GM23338 (cell line): ENCODE measurements around the gene CNDP2. TPM values are rescaled to one million over a fixed set of nuclear protein-coding genes. Genes with fewer than 3 reads are reported as not detected.

Experiments
- ATAC-seq: fragments of 200-7000 bp; cut with Tn5 transposase; 3 replicates; pipeline ENCODE4 v1.9.1; 2020
- DNase-seq: peaks from one replicate; pipeline ENCODE4 v3.0.0-alpha.2; 2015; ENCODE audit warnings: low spot score
- H2AFZ ChIP-seq: fragments of 200-600 bp; sonication (generic); 2 replicates; pipeline ENCODE4 v1.8.0; 2016; ENCODE audit warnings: antibody characterized with exemption, mild to moderate bottlenecking, moderate library complexity
- H3F3A ChIP-seq: fragments of 200-600 bp; sonication (generic); replicated peaks from 2 replicates; pipeline ENCODE4 v1.8.0; 2017; ENCODE audit warnings: antibody characterized with exemption, mixed run types, low read depth
- H3K27ac ChIP-seq: fragments of 200-600 bp; sonication (generic); 2 replicates; pipeline ENCODE4 v1.6.1; 2016; ENCODE audit warnings: low read depth
- H3K27me3 ChIP-seq: fragments of 200-600 bp; sonication (generic); 2 replicates; pipeline ENCODE4 v1.8.0; 2016; ENCODE audit warnings: mild to moderate bottlenecking, mixed run types, moderate library complexity; ENCODE audit not compliant: insufficient read depth
- H3K36me3 ChIP-seq: fragments of 200-600 bp; sonication (generic); 2 replicates; pipeline ENCODE4 v1.8.0; 2016; ENCODE audit warnings: mild to moderate bottlenecking; ENCODE audit not compliant: insufficient read depth
- H3K4me1 ChIP-seq: fragments of 200-600 bp; sonication (generic); 2 replicates; pipeline ENCODE4 v1.8.0; 2016; ENCODE audit warnings: mild to moderate bottlenecking, moderate library complexity; ENCODE audit not compliant: insufficient read depth
- H3K4me2 ChIP-seq: fragments of 200-600 bp; sonication (generic); 2 replicates; pipeline ENCODE4 v1.7.1; 2017; ENCODE audit warnings: mixed run types
- H3K4me3 ChIP-seq: fragments of 200-600 bp; sonication (generic); 2 replicates; pipeline ENCODE4 v1.6.1; 2016; ENCODE audit warnings: mixed run types
- H3K79me2 ChIP-seq: fragments of 200-600 bp; sonication (generic); replicated peaks from 2 replicates; pipeline ENCODE4 v1.8.0; 2017; ENCODE audit warnings: mild to moderate bottlenecking; ENCODE audit not compliant: insufficient read depth
- H3K9me2 ChIP-seq: fragments of 200-600 bp; sonication (generic); 2 replicates; pipeline ENCODE4 v1.8.0; 2017; ENCODE audit not compliant: insufficient read depth
- H4K20me1 ChIP-seq: fragments of 200-600 bp; sonication (generic); replicated peaks from 2 replicates; pipeline ENCODE4 v1.8.0; 2017; ENCODE audit warnings: mild to moderate bottlenecking; ENCODE audit not compliant: insufficient read depth
- H3K27ac Mint-ChIP-seq: 2 replicates; pipeline ENCODE4 v1.8.0; 2020; ENCODE audit warnings: inconsistent platforms, mild to moderate bottlenecking, moderate library complexity, mixed read lengths
- H3K27me3 Mint-ChIP-seq: 3 replicates; pipeline ENCODE4 v1.8.0; 2022; ENCODE audit warnings: low read depth, mild to moderate bottlenecking, moderate library complexity, mixed read lengths, inconsistent platforms; ENCODE audit not compliant: insufficient read depth, poor library complexity
- H3K36me3 Mint-ChIP-seq: 3 replicates; pipeline ENCODE4 v1.8.0; 2021; ENCODE audit warnings: low read depth, mild to moderate bottlenecking, inconsistent platforms, moderate library complexity, mixed read lengths
- H3K4me1 Mint-ChIP-seq: 3 replicates; pipeline ENCODE4 v1.8.0; 2020; ENCODE audit warnings: mild to moderate bottlenecking, inconsistent platforms, mixed read lengths
- H3K4me3 Mint-ChIP-seq: 3 replicates; pipeline ENCODE4 v1.8.0; 2021; ENCODE audit warnings: moderate library complexity, mild to moderate bottlenecking, inconsistent platforms, mixed read lengths
- H3K9me3 Mint-ChIP-seq: 3 replicates; pipeline ENCODE4 v1.8.0; 2020; ENCODE audit warnings: moderate library complexity, mild to moderate bottlenecking, inconsistent platforms, mixed read lengths
- CREB1 ChIP-seq: fragments of 250-450 bp; sonication (Bioruptor Pico); IDR thresholded peaks from 2 replicates; pipeline ENCODE4 v1.5.0; 2020; ENCODE audit warnings: low read depth, mild to moderate bottlenecking, moderate library complexity
- EZH2 ChIP-seq: fragments of 200-600 bp; sonication (generic); IDR thresholded peaks from one replicate; pipeline ENCODE4 v1.8.0; 2017; ENCODE audit warnings: antibody characterized with exemption, mild to moderate bottlenecking, low read depth; ENCODE audit not compliant: unreplicated experiment
- EZH2phosphoT487 ChIP-seq: fragments of 200-600 bp; sonication (generic); IDR thresholded peaks from one replicate; pipeline ENCODE4 v1.8.1; 2018; ENCODE audit warnings: antibody characterized with exemption; ENCODE audit not compliant: unreplicated experiment
- JUNB ChIP-seq: IDR thresholded peaks from one replicate; pipeline ENCODE4 v1.6.1; 2016; ENCODE audit warnings: antibody characterized with exemption; ENCODE audit not compliant: unreplicated experiment
- NANOG ChIP-seq: IDR thresholded peaks from 2 replicates; pipeline ENCODE4 v1.6.1; 2016; ENCODE audit warnings: antibody characterized with exemption, borderline replicate concordance
- POLR2AphosphoS5 ChIP-seq: IDR thresholded peaks from 2 replicates; pipeline ENCODE4 v1.6.1; 2016; ENCODE audit warnings: antibody characterized with exemption, low read depth
- STAT1 ChIP-seq: IDR thresholded peaks from one replicate; pipeline ENCODE4 v1.6.1; 2016; ENCODE audit warnings: antibody characterized with exemption; ENCODE audit not compliant: unreplicated experiment
- ZNF114 ChIP-seq: fragments of 250-450 bp; sonication (Bioruptor Pico); IDR thresholded peaks from 2 replicates; pipeline ENCODE4 v1.5.0; 2020; ENCODE audit warnings: mild to moderate bottlenecking, moderate library complexity
- ZNF331 ChIP-seq: fragments of 250-450 bp; sonication (Bioruptor Pico); IDR thresholded peaks from 2 replicates; pipeline ENCODE4 v1.5.0; 2020; ENCODE audit warnings: low read depth, mild to moderate bottlenecking, moderate library complexity
- polyA plus RNA-seq: library from polyadenylated mRNA; unstranded; fragments of >200 nt; fragmentation: Nextera tagmentation; extraction: Ambion mirVana; gene quantifications from 2 replicates; pipeline ENCODE4 v1.2.1, GENCODE V29; 2016
- total RNA-seq: library from RNA; depleted of rRNA; stranded (reverse); fragments of >200 nt; shearing (Covaris generic); gene quantifications from 2 replicates; pipeline ENCODE4 v1.2.3, GENCODE V29; 2014
- TF ChIP-seq, protein P1 (sequence below), 2 experiments: fragments of 200-600 bp in 1 of 2; sonication (generic) in 1 of 2; conservative IDR thresholded peaks; 2 replicates each; pipeline versions ENCODE4 v1.5.1 to v1.6.1; 2016 to 2017; ENCODE audit warnings: antibody characterized with exemption in 2 of 2, low read depth in 2 of 2, mild to moderate bottlenecking in 2 of 2, moderate library complexity in 1 of 2
- TF ChIP-seq, protein P2 (sequence below): IDR thresholded peaks from 2 replicates; pipeline ENCODE4 v1.6.1; 2016; ENCODE audit warnings: antibody characterized with exemption
- TF ChIP-seq, protein P3 (sequence below): IDR thresholded peaks from one replicate; pipeline ENCODE4 v1.6.1; 2018; ENCODE audit warnings: antibody characterized with exemption; ENCODE audit not compliant: unreplicated experiment
- TF ChIP-seq, protein P4 (sequence below): fragments of 250-450 bp; sonication (Bioruptor Pico); IDR thresholded peaks from 2 replicates; pipeline ENCODE4 v1.5.0; 2020; ENCODE audit warnings: mild to moderate bottlenecking, moderate library complexity

Gene CNDP2
- total and polyA plus RNA-seq, 2 experiments from 2014 or later, result 116 to 175 TPM

DNA sequence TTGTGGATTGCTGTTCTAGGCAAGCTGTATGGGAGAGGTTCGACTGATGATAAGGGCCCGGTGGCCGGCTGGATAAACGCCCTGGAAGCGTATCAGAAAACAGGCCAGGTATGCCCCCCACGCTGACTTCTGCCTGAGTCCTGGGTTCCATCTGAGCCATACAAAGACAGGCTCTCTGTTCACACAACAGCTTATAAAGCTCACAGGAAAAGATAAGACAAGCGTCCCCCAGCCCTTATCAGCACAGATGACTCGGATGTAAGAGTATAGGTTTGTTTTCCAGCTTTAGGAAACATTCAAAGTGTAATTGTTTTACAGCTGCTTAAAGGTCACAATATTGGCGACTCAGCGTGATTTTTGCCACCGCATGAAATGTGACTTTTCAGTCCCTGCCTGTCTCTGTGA, 12.7 kb downstream of the CNDP2 start:
- H3K27me3 Mint-ChIP-seq, result peaks cover 2% of the 10 kb centered on the region
- Histone ChIP-seq H4K20me1 (peaks cover 14% of the 10 kb centered on the region), H3F3A (no peaks in the 10 kb centered on the region), H3K27me3 (no peaks in the 10 kb centered on the region), H3K79me2 (peaks cover 9% of the 10 kb centered on the region; the same call in 1 of the 2 replicates), H3K36me3 (peaks cover 39% of the 10 kb centered on the region), H3K27ac (no peak overlapping the region), H3K4me1 (no peaks in the 10 kb centered on the region; the same call in 1 of the 2 replicates), H3K4me3 (no peak overlapping the region), H3K9me2 (no peaks in the 10 kb centered on the region), H3K4me2 (no peak overlapping the region), H2AFZ (no peak overlapping the region)
- TF ChIP-seq JUNB (no peak), ZNF331 (no peak), EZH2phosphoT487 (no peak), NANOG (no peak), POLR2AphosphoS5 (no peak), EZH2 (no peak), CREB1 (CRISPR knock-in tag) (no peak), ZNF114 (CRISPR knock-in tag) (no peak), STAT1 (no peak)
- TF ChIP-seq, protein P1, sequence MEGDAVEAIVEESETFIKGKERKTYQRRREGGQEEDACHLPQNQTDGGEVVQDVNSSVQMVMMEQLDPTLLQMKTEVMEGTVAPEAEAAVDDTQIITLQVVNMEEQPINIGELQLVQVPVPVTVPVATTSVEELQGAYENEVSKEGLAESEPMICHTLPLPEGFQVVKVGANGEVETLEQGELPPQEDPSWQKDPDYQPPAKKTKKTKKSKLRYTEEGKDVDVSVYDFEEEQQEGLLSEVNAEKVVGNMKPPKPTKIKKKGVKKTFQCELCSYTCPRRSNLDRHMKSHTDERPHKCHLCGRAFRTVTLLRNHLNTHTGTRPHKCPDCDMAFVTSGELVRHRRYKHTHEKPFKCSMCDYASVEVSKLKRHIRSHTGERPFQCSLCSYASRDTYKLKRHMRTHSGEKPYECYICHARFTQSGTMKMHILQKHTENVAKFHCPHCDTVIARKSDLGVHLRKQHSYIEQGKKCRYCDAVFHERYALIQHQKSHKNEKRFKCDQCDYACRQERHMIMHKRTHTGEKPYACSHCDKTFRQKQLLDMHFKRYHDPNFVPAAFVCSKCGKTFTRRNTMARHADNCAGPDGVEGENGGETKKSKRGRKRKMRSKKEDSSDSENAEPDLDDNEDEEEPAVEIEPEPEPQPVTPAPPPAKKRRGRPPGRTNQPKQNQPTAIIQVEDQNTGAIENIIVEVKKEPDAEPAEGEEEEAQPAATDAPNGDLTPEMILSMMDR (conservative IDR thresholded peaks at IDR 0.05; ENCODE audit: low read depth in 2 of 2), result no peak
- TF ChIP-seq, protein P2, sequence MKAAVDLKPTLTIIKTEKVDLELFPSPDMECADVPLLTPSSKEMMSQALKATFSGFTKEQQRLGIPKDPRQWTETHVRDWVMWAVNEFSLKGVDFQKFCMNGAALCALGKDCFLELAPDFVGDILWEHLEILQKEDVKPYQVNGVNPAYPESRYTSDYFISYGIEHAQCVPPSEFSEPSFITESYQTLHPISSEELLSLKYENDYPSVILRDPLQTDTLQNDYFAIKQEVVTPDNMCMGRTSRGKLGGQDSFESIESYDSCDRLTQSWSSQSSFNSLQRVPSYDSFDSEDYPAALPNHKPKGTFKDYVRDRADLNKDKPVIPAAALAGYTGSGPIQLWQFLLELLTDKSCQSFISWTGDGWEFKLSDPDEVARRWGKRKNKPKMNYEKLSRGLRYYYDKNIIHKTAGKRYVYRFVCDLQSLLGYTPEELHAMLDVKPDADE, result no peak
- TF ChIP-seq, protein P3, sequence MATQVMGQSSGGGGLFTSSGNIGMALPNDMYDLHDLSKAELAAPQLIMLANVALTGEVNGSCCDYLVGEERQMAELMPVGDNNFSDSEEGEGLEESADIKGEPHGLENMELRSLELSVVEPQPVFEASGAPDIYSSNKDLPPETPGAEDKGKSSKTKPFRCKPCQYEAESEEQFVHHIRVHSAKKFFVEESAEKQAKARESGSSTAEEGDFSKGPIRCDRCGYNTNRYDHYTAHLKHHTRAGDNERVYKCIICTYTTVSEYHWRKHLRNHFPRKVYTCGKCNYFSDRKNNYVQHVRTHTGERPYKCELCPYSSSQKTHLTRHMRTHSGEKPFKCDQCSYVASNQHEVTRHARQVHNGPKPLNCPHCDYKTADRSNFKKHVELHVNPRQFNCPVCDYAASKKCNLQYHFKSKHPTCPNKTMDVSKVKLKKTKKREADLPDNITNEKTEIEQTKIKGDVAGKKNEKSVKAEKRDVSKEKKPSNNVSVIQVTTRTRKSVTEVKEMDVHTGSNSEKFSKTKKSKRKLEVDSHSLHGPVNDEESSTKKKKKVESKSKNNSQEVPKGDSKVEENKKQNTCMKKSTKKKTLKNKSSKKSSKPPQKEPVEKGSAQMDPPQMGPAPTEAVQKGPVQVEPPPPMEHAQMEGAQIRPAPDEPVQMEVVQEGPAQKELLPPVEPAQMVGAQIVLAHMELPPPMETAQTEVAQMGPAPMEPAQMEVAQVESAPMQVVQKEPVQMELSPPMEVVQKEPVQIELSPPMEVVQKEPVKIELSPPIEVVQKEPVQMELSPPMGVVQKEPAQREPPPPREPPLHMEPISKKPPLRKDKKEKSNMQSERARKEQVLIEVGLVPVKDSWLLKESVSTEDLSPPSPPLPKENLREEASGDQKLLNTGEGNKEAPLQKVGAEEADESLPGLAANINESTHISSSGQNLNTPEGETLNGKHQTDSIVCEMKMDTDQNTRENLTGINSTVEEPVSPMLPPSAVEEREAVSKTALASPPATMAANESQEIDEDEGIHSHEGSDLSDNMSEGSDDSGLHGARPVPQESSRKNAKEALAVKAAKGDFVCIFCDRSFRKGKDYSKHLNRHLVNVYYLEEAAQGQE, result no peak
- TF ChIP-seq, protein P4, sequence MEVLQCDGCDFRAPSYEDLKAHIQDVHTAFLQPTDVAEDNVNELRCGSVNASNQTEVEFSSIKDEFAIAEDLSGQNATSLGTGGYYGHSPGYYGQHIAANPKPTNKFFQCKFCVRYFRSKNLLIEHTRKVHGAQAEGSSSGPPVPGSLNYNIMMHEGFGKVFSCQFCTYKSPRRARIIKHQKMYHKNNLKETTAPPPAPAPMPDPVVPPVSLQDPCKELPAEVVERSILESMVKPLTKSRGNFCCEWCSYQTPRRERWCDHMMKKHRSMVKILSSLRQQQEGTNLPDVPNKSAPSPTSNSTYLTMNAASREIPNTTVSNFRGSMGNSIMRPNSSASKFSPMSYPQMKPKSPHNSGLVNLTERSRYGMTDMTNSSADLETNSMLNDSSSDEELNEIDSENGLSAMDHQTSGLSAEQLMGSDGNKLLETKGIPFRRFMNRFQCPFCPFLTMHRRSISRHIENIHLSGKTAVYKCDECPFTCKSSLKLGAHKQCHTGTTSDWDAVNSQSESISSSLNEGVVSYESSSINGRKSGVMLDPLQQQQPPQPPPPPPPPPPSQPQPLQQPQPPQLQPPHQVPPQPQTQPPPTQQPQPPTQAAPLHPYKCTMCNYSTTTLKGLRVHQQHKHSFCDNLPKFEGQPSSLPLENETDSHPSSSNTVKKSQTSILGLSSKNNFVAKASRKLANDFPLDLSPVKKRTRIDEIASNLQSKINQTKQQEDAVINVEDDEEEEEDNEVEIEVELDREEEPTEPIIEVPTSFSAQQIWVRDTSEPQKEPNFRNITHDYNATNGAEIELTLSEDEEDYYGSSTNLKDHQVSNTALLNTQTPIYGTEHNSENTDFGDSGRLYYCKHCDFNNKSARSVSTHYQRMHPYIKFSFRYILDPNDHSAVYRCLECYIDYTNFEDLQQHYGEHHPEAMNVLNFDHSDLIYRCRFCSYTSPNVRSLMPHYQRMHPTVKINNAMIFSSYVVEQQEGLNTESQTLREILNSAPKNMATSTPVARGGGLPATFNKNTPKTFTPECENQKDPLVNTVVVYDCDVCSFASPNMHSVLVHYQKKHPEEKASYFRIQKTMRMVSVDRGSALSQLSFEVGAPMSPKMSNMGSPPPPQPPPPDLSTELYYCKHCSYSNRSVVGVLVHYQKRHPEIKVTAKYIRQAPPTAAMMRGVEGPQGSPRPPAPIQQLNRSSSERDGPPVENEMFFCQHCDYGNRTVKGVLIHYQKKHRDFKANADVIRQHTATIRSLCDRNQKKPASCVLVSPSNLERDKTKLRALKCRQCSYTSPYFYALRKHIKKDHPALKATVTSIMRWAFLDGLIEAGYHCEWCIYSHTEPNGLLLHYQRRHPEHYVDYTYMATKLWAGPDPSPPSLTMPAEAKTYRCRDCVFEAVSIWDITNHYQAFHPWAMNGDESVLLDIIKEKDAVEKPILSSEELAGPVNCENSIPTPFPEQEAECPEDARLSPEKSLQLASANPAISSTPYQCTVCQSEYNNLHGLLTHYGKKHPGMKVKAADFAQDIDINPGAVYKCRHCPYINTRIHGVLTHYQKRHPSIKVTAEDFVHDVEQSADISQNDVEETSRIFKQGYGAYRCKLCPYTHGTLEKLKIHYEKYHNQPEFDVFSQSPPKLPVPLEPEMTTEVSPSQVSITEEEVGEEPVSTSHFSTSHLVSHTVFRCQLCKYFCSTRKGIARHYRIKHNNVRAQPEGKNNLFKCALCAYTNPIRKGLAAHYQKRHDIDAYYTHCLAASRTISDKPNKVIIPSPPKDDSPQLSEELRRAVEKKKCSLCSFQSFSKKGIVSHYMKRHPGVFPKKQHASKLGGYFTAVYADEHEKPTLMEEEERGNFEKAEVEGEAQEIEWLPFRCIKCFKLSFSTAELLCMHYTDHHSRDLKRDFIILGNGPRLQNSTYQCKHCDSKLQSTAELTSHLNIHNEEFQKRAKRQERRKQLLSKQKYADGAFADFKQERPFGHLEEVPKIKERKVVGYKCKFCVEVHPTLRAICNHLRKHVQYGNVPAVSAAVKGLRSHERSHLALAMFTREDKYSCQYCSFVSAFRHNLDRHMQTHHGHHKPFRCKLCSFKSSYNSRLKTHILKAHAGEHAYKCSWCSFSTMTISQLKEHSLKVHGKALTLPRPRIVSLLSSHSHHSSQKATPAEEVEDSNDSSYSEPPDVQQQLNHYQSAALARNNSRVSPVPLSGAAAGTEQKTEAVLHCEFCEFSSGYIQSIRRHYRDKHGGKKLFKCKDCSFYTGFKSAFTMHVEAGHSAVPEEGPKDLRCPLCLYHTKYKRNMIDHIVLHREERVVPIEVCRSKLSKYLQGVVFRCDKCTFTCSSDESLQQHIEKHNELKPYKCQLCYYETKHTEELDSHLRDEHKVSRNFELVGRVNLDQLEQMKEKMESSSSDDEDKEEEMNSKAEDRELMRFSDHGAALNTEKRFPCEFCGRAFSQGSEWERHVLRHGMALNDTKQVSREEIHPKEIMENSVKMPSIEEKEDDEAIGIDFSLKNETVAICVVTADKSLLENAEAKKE (CRISPR knock-in tag), result no peak
- ATAC-seq (no peak), DNase-seq (no peak)
- H3K4me1 Mint-ChIP-seq, result peaks cover 28% of the 10 kb centered on the region
- no peak overlapping the region for H3K27ac Mint-ChIP-seq
- H3K9me3 Mint-ChIP-seq, result no peaks in the 10 kb centered on the region
- no peak overlapping the region for H3K4me3 Mint-ChIP-seq
- peaks cover 91% of the 10 kb centered on the region for H3K36me3 Mint-ChIP-seq
